Measurements from ENCODE around the gene SMAGP. TPM values are rescaled to one million over a fixed set of nuclear protein-coding genes. Genes with fewer than 3 reads are reported as not detected.

Gene SMAGP
- total RNA-seq, 1 experiment from 2014 or later, result 11.6 TPM

DNA sequence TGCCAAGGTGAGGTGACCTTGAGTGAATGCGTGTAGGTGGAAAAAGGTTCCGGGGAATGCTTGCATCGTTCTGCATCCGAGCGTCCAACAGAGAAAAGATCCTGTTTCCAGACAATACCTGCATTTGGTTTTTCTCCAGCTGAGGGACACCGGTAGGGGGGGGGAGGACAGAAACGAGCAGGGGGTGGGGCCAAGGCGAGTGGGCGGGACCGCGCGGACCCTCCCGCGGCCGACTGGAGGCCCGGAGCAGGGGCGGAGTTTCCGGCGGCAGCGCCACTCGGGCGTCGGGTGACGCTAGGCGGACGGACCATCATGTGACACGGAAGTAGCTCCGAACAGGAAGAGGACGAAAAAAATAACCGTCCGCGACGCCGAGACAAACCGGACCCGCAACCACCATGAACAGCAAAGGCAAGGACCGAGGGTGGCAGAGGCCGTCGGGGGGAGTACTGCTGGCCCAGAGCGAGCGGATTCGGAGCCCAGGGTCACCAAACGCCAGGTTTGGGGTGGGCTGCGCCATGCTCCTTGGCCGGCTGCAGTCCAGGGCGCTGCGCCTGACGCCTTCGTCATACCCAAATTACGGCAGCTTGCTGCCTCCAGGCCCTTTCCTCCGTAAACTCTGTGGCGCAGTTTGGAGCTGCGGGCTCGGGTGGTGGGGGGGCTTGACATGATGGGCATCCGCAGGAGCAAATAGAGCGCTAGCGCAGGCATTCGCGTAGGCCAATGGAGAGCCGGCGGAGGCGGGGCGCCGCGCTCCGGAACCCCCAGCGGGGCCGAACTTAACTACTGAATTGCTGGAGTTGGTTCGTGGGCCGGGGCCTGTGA lies 31.5 kb downstream of the SMAGP start, which contains the start of gene DAZAP2 (continued):
- TF ChIP-seq MLX (CRISPR knock-in tag; IDR thresholded peaks at IDR 0.05) (0 out of 2 replicates have a peak, but pooled peaks have one; percentile 23), NR3C1 (CRISPR knock-in tag; conservative IDR thresholded peaks at IDR 0.05; ENCODE audit: low read depth) (no peak), ZNF512 (CRISPR knock-in tag; IDR thresholded peaks at IDR 0.05; ENCODE audit: borderline replicate concordance) (no peak), TEAD1 (CRISPR knock-in tag; IDR thresholded peaks at IDR 0.05) (peak; percentile 56; the same call in 1 of the 2 replicates), PREB (CRISPR knock-in tag; IDR thresholded peaks at IDR 0.05; ENCODE audit: borderline replicate concordance) (no peak), E2F1 (CRISPR knock-in tag; IDR thresholded peaks at IDR 0.05) (peak; percentile 43; the same call in 1 of the 2 replicates), ZNF425 (CRISPR knock-in tag; conservative IDR thresholded peaks at IDR 0.05) (no peak), ZNF317 (CRISPR knock-in tag; IDR thresholded peaks at IDR 0.05; ENCODE audit: borderline replicate concordance, low read depth) (no peak), TP53 (CRISPR knock-in tag; IDR thresholded peaks at IDR 0.05) (no peak), EMX1 (CRISPR knock-in tag; IDR thresholded peaks at IDR 0.05) (no peak), SMAD4 (CRISPR knock-in tag; IDR thresholded peaks at IDR 0.05) (no peak), ZNF671 (CRISPR knock-in tag; IDR thresholded peaks at IDR 0.05) (no peak), RORB (CRISPR knock-in tag; IDR thresholded peaks at IDR 0.05) (no peak), NFE2L1 (CRISPR knock-in tag; IDR thresholded peaks at IDR 0.05) (no peak), CDX4 (CRISPR knock-in tag; IDR thresholded peaks at IDR 0.05; ENCODE audit: borderline replicate concordance) (no peak; the same call in 1 of the 2 replicates), NR2C2 (CRISPR knock-in tag; IDR thresholded peaks at IDR 0.05) (no peak), PRRX2 (CRISPR knock-in tag; IDR thresholded peaks at IDR 0.05) (0 out of 2 replicates have a peak, but pooled peaks have one; percentile 15), NR1H2 (CRISPR knock-in tag; IDR thresholded peaks at IDR 0.05) (no peak), RELA (CRISPR knock-in tag; IDR thresholded peaks at IDR 0.05; ENCODE audit: borderline replicate concordance) (0 out of 2 replicates have a peak, but pooled peaks have one; percentile 31), IRF2 (CRISPR knock-in tag; IDR thresholded peaks at IDR 0.05; ENCODE audit: borderline replicate concordance, low read depth) (no peak)
- TF ChIP-seq, protein P1, sequence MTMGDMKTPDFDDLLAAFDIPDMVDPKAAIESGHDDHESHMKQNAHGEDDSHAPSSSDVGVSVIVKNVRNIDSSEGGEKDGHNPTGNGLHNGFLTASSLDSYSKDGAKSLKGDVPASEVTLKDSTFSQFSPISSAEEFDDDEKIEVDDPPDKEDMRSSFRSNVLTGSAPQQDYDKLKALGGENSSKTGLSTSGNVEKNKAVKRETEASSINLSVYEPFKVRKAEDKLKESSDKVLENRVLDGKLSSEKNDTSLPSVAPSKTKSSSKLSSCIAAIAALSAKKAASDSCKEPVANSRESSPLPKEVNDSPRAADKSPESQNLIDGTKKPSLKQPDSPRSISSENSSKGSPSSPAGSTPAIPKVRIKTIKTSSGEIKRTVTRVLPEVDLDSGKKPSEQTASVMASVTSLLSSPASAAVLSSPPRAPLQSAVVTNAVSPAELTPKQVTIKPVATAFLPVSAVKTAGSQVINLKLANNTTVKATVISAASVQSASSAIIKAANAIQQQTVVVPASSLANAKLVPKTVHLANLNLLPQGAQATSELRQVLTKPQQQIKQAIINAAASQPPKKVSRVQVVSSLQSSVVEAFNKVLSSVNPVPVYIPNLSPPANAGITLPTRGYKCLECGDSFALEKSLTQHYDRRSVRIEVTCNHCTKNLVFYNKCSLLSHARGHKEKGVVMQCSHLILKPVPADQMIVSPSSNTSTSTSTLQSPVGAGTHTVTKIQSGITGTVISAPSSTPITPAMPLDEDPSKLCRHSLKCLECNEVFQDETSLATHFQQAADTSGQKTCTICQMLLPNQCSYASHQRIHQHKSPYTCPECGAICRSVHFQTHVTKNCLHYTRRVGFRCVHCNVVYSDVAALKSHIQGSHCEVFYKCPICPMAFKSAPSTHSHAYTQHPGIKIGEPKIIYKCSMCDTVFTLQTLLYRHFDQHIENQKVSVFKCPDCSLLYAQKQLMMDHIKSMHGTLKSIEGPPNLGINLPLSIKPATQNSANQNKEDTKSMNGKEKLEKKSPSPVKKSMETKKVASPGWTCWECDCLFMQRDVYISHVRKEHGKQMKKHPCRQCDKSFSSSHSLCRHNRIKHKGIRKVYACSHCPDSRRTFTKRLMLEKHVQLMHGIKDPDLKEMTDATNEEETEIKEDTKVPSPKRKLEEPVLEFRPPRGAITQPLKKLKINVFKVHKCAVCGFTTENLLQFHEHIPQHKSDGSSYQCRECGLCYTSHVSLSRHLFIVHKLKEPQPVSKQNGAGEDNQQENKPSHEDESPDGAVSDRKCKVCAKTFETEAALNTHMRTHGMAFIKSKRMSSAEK (CRISPR knock-in tag; IDR thresholded peaks at IDR 0.05; ENCODE audit: borderline replicate concordance), result no peak
- TF ChIP-seq, protein P2, sequence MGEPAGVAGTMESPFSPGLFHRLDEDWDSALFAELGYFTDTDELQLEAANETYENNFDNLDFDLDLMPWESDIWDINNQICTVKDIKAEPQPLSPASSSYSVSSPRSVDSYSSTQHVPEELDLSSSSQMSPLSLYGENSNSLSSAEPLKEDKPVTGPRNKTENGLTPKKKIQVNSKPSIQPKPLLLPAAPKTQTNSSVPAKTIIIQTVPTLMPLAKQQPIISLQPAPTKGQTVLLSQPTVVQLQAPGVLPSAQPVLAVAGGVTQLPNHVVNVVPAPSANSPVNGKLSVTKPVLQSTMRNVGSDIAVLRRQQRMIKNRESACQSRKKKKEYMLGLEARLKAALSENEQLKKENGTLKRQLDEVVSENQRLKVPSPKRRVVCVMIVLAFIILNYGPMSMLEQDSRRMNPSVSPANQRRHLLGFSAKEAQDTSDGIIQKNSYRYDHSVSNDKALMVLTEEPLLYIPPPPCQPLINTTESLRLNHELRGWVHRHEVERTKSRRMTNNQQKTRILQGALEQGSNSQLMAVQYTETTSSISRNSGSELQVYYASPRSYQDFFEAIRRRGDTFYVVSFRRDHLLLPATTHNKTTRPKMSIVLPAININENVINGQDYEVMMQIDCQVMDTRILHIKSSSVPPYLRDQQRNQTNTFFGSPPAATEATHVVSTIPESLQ (CRISPR knock-in tag; IDR thresholded peaks at IDR 0.05), result no peak
- TF ChIP-seq, protein P3, sequence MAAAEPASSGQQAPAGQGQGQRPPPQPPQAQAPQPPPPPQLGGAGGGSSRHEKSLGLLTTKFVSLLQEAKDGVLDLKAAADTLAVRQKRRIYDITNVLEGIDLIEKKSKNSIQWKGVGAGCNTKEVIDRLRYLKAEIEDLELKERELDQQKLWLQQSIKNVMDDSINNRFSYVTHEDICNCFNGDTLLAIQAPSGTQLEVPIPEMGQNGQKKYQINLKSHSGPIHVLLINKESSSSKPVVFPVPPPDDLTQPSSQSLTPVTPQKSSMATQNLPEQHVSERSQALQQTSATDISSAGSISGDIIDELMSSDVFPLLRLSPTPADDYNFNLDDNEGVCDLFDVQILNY (CRISPR knock-in tag; IDR thresholded peaks at IDR 0.05), result peak; percentile 30; the same call in 1 of the 2 replicates
